ENCODE measurements around the gene CARF. TPM values are rescaled to one million over a fixed set of nuclear protein-coding genes. Genes with fewer than 3 reads are reported as not detected.

CARF gene
- polyA plus RNA-seq (3.1 to 6.5 TPM (median 5.2 TPM) in 3 replicates), polyA minus RNA-seq (1.7 to 6.6 TPM (median 6.6 TPM) in 3 replicates)
- 2.2 TPM for polyA plus RNA-seq (2011; ENCODE audit: low read depth)
- polyA plus RNA-seq (2011; cell fraction: cytosol; rRNA removed), result 2.4 and 5.6 TPM in 2 replicates
- polyA plus RNA-seq (2011; cell fraction: nucleus; rRNA removed), result 10.4 and 13.7 TPM in 2 replicates
- 1.4 and 2.3 TPM in 2 replicates for polyA plus RNA-seq (2012; ENCODE audit: low replicate concordance)
- 3.5 TPM for polyA minus RNA-seq (2011; cell fraction: cytosol; rRNA and poly(A)+ RNA removed)
- 2.8 and 11.3 TPM in 2 replicates for polyA minus RNA-seq (2011; cell fraction: nucleus; rRNA and poly(A)+ RNA removed)

DNA sequence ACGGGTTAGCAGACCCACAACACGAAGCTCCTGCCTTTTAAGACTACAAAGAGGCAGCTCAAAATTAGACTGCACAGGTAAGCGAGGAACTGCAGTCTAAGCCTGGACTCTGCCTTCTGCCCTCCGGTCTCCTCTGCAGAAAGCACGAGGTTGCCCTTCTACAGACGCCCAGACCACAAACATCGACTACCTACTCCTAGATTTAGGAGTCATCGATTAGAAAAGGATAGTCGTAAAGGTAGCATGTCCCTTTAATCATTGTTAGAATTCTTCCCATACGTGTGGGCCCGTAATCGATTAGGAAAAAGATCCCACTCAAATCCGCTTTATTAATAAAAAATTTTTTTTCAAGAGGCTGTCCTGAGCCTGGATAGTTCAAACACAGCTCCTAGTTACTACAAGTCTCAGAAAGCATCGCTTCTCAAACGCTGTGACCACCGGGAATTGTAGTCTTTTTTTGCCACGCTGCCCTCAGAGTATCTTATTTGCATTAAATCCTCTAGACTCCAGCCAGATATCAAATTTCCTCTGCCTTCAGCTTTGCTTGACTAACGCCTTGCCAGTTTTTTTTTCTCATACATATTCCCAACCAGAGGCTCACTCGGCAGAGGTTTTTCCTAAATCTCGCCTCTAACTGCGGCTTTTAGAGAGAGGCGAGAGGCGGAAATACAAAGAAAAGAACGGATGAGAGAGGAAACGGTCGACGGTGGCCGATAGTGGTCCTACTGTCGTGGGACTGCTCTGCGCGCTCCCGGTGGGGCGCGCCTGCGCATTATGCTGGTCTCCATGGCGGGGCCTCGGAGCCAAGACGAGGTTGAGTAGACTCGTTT, at the start of gene CARF, which contains the start of gene WDR12:
Gene CARF, plus strand, starts transcription at position 764 of the 830 bp plus-strand sequence. CDS start 29,628 bp downstream, outside the sequence.
Gene WDR12, minus strand, starts transcription at position 162 of the 830 bp plus-strand sequence. CDS start 197 bp downstream, outside the sequence.
- H3K4me3 ChIP-seq (ENCODE audit: control insufficient read depth in 2 of 3, extremely low read depth in 1 of 3, insufficient read depth in 2 of 3, low read depth in 1 of 3, low read length in 3 of 3), result peak within 1 kb of the TSS; percentile 85 to 96 (median 86)
- no peaks in the 10 kb centered on the region for H3K27me3 ChIP-seq (ENCODE audit: control insufficient read depth, extremely low read depth, insufficient read depth, low read length)
- peak; percentile 65 for FAIRE-seq
- peak within 1 kb of the TSS; percentile 90 for H3K9ac ChIP-seq (ENCODE audit: control insufficient read depth, extremely low read depth, insufficient read depth, low read length)
- H3K4me2 ChIP-seq (ENCODE audit: control insufficient read depth, extremely low read depth, insufficient read depth, low read depth, low read length), result peak within 1 kb of the TSS; percentile 87
- dilution Hi-C loops (cut with MboI; ENCODE audit: extremely low pct_ligation_motif_present, low sequenced_read_pairs), result no loop called here
- H2AFZ ChIP-seq (ENCODE audit: control insufficient read depth, low read length), result peak within 1 kb of the TSS; percentile 87
- H3K9me1 ChIP-seq (ENCODE audit: control insufficient read depth, extremely low read depth, insufficient read depth, low read length), result no peaks in the 10 kb centered on the region
- H3K9me3 ChIP-seq (ENCODE audit: control insufficient read depth, low read depth, low read length), result no peaks in the 10 kb centered on the region
- no peaks in the 10 kb centered on the region for H4K20me1 ChIP-seq (ENCODE audit: control insufficient read depth, extremely low read depth, insufficient read depth, low read length)
- DNase-seq (ENCODE audit: low read depth, low spot score), result no peak
- peaks cover 0 to 5% of the 10 kb centered on the region in 2 experiments for H3K36me3 ChIP-seq (ENCODE audit: control insufficient read depth in 2 of 2, extremely low read depth in 1 of 2, insufficient read depth in 2 of 2, low read length in 2 of 2)
- peaks cover 6% of the 10 kb centered on the region for H3K4me1 ChIP-seq (ENCODE audit: control insufficient read depth, extremely low read depth, insufficient read depth, low read length)
- H3K79me2 ChIP-seq (ENCODE audit: control insufficient read depth, insufficient read depth, low read length), result peaks cover 41% of the 10 kb centered on the region
- H3K27ac ChIP-seq (ENCODE audit: control insufficient read depth, insufficient read depth, low read length), result peak within 1 kb of the TSS; percentile 91
- TF ChIP-seq, protein P1, sequence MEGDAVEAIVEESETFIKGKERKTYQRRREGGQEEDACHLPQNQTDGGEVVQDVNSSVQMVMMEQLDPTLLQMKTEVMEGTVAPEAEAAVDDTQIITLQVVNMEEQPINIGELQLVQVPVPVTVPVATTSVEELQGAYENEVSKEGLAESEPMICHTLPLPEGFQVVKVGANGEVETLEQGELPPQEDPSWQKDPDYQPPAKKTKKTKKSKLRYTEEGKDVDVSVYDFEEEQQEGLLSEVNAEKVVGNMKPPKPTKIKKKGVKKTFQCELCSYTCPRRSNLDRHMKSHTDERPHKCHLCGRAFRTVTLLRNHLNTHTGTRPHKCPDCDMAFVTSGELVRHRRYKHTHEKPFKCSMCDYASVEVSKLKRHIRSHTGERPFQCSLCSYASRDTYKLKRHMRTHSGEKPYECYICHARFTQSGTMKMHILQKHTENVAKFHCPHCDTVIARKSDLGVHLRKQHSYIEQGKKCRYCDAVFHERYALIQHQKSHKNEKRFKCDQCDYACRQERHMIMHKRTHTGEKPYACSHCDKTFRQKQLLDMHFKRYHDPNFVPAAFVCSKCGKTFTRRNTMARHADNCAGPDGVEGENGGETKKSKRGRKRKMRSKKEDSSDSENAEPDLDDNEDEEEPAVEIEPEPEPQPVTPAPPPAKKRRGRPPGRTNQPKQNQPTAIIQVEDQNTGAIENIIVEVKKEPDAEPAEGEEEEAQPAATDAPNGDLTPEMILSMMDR (optimal IDR thresholded peaks at IDR 0.05 in 1 of 3, IDR thresholded peaks at IDR 0.05 in 1 of 3, conservative IDR thresholded peaks at IDR 0.05 in 1 of 3; ENCODE audit: extremely low read depth in 1 of 3, insufficient read depth in 2 of 3, low read length in 3 of 3), result no peak
- TF ChIP-seq EZH2 (IDR thresholded peaks at IDR 0.05; ENCODE audit: low read length), result no peak

- peak overlapping the region; percentile 97 for H2AFZ ChIP-seq (ENCODE audit: control insufficient read depth, low read length)
- no peaks in the 10 kb centered on the region for H3K27me3 ChIP-seq (ENCODE audit: control insufficient read depth, extremely low read depth, insufficient read depth, low read length)
- H3K4me3 ChIP-seq (ENCODE audit: control insufficient read depth in 2 of 3, extremely low read depth in 1 of 3, insufficient read depth in 2 of 3, low read depth in 1 of 3, low read length in 3 of 3), result peak overlapping the region; percentile 78 to 88 (median 82)
- H3K4me2 ChIP-seq (ENCODE audit: control insufficient read depth, extremely low read depth, insufficient read depth, low read depth, low read length), result peak overlapping the region; percentile 97
- TF ChIP-seq EZH2 (IDR thresholded peaks at IDR 0.05; ENCODE audit: low read length), result no peak
- TF ChIP-seq, protein P1 (optimal IDR thresholded peaks at IDR 0.05 in 1 of 3, IDR thresholded peaks at IDR 0.05 in 1 of 3, conservative IDR thresholded peaks at IDR 0.05 in 1 of 3; ENCODE audit: extremely low read depth in 1 of 3, insufficient read depth in 2 of 3, low read length in 3 of 3), result peak; percentile 38 to 75 (median 63)
- H3K9ac ChIP-seq (ENCODE audit: control insufficient read depth, extremely low read depth, insufficient read depth, low read length), result peak overlapping the region; percentile 81
- no peaks in the 10 kb centered on the region for H3K36me3 ChIP-seq (ENCODE audit: control insufficient read depth in 2 of 2, extremely low read depth in 1 of 2, insufficient read depth in 2 of 2, low read length in 2 of 2)
- dilution Hi-C loops (cut with MboI; ENCODE audit: extremely low pct_ligation_motif_present, low sequenced_read_pairs), result no loop called here
- peak; percentile 62 for FAIRE-seq
- no peaks in the 10 kb centered on the region for H3K9me1 ChIP-seq (ENCODE audit: control insufficient read depth, extremely low read depth, insufficient read depth, low read length)
- DNase-seq (ENCODE audit: low read depth, low spot score), result no peak
- H3K4me1 ChIP-seq (ENCODE audit: control insufficient read depth, extremely low read depth, insufficient read depth, low read length), result peaks cover 5% of the 10 kb centered on the region
- no peaks in the 10 kb centered on the region for H4K20me1 ChIP-seq (ENCODE audit: control insufficient read depth, extremely low read depth, insufficient read depth, low read length)
- peak overlapping the region; percentile 56 for H3K27ac ChIP-seq (ENCODE audit: control insufficient read depth, insufficient read depth, low read length)
- no peaks in the 10 kb centered on the region for H3K9me3 ChIP-seq (ENCODE audit: control insufficient read depth, low read depth, low read length)
- no peaks in the 10 kb centered on the region for H3K79me2 ChIP-seq (ENCODE audit: control insufficient read depth, insufficient read depth, low read length)
These were observed 41.4 kb upstream of the CARF start for GRCh38 chr2:202870431-202871299.
